Keratinocyte (primary cell): ENCODE results near the gene ATP8B1. TPM values are rescaled to one million over a fixed set of nuclear protein-coding genes. Genes with fewer than 3 reads are reported as not detected.

Experiments
- DNase-seq: peaks from one replicate; pipeline ENCODE4 v3.0.0-alpha.2; 2011; ENCODE audit warnings: low read depth, missing footprints, low spot score
- FAIRE-seq: peaks from 2 replicates; lab custom pipeline; 2011; peaks lifted over from hg19 to GRCh38; lab: Jason Lieb, UNC
- H2AFZ ChIP-seq: 2 replicates; pipeline ENCODE4 v1.6.0; 2012; ENCODE audit warnings: low read length, control low read depth, inconsistent platforms; ENCODE audit not compliant: control insufficient read depth
- H3K27ac ChIP-seq: 2 replicates; pipeline ENCODE4 v1.5.1; 2011; ENCODE audit warnings: low read length; ENCODE audit not compliant: control insufficient read depth, insufficient read depth
- H3K27me3 ChIP-seq: 3 replicates; pipeline ENCODE4 v1.6.0; 2011; ENCODE audit warnings: low read length; ENCODE audit not compliant: control insufficient read depth, insufficient read depth; ENCODE audit errors: extremely low read depth
- H3K36me3 ChIP-seq, 2 experiments: 2 replicates in 1 of 2; 3 replicates in 1 of 2; pipeline ENCODE4 v1.5.1; 2011; ENCODE audit warnings: low read length in 2 of 2, mild to moderate bottlenecking in 1 of 2; ENCODE audit not compliant: control insufficient read depth in 2 of 2, insufficient read depth in 2 of 2; ENCODE audit errors: extremely low read depth in 1 of 2
- H3K4me1 ChIP-seq: 3 replicates; pipeline ENCODE4 v1.5.1; 2011; ENCODE audit warnings: low read length; ENCODE audit not compliant: control insufficient read depth, insufficient read depth; ENCODE audit errors: extremely low read depth
- H3K4me2 ChIP-seq: 3 replicates; pipeline ENCODE4 v1.6.0; 2011; ENCODE audit warnings: low read depth, low read length; ENCODE audit not compliant: control insufficient read depth, insufficient read depth; ENCODE audit errors: extremely low read depth
- H3K4me3 ChIP-seq, 3 experiments: fragments of 200-600 bp in 1 of 3; sonication (generic) in 1 of 3; 2 replicates in 2 of 3; 3 replicates in 1 of 3; pipeline ENCODE4 v1.5.1; 2011 to 2016; ENCODE audit warnings: low read length in 3 of 3, mild to moderate bottlenecking in 3 of 3, control low read depth in 2 of 3, inconsistent platforms in 1 of 3, low read depth in 1 of 3, mixed read lengths in 1 of 3, mixed run types in 1 of 3, moderate library complexity in 1 of 3; ENCODE audit not compliant: control insufficient read depth in 2 of 3, insufficient read depth in 2 of 3; ENCODE audit errors: extremely low read depth in 1 of 3
- H3K79me2 ChIP-seq: 2 replicates; pipeline ENCODE4 v1.6.0; 2012; ENCODE audit warnings: low read length; ENCODE audit not compliant: control insufficient read depth, insufficient read depth
- H3K9ac ChIP-seq: 3 replicates; pipeline ENCODE4 v1.6.0; 2011; ENCODE audit warnings: low read length; ENCODE audit not compliant: control insufficient read depth, insufficient read depth; ENCODE audit errors: extremely low read depth
- H3K9me1 ChIP-seq: 3 replicates; pipeline ENCODE4 v1.6.0; 2011; ENCODE audit warnings: low read length; ENCODE audit not compliant: control insufficient read depth, insufficient read depth; ENCODE audit errors: extremely low read depth
- H3K9me3 ChIP-seq: 2 replicates; pipeline ENCODE4 v1.5.1; 2012; ENCODE audit warnings: low read depth, low read length; ENCODE audit not compliant: control insufficient read depth
- H4K20me1 ChIP-seq: 3 replicates; pipeline ENCODE4 v1.6.0; 2011; ENCODE audit warnings: low read length; ENCODE audit not compliant: control insufficient read depth, insufficient read depth; ENCODE audit errors: extremely low read depth
- CTCF ChIP-seq, 3 experiments: IDR thresholded peaks in 1 of 3; conservative IDR thresholded peaks in 1 of 3; optimal IDR thresholded peaks in 1 of 3; 2 replicates in 2 of 3; 3 replicates in 1 of 3; pipeline versions ENCODE3 to v1.5.1; 2011; ENCODE audit warnings: low read length in 3 of 3, mild to moderate bottlenecking in 3 of 3, moderate library complexity in 2 of 3, control low read depth in 1 of 3, inconsistent platforms in 1 of 3; ENCODE audit not compliant: insufficient read depth in 2 of 3; ENCODE audit errors: extremely low read depth in 1 of 3
- EZH2 ChIP-seq: IDR thresholded peaks from one replicate; pipeline ENCODE4 v1.6.1; 2012; ENCODE audit warnings: inconsistent platforms, mild to moderate bottlenecking, low read length, moderate library complexity
- dilution Hi-C: fragments of 300-500 bp; cut with MboI; formaldehyde crosslinking; loops from one replicate; pipeline ENCODE4 v1.7.0; 2020; ENCODE audit warnings: low sequenced_read_pairs; ENCODE audit not compliant: extremely low pct_ligation_motif_present
- polyA plus RNA-seq, 5 experiments: library from polyadenylated mRNA; depleted of rRNA in 3 of 5; stranded (reverse) in 3 of 5; stranded (forward) in 1 of 5; unstranded in 1 of 5; fragments of >200 nt; gene quantifications; 1 replicate in 1 of 5; 2 replicates in 3 of 5; 3 replicates in 1 of 5; pipeline versions ENCODE4 v1.2.1 to v1.2.3, GENCODE V29; 2011 to 2012; ENCODE audit warnings: missing spikeins in 2 of 5, low read depth in 1 of 5, low replicate concordance in 1 of 5

The ATP8B1 gene
- polyA plus RNA-seq, 1 donor (not counting 4 experiments of a cell fraction or from before 2014, with no cell fraction given): 20.4 TPM

- Histone ChIP-seq H3K4me3 (no peak overlapping the region), H3K27ac (no peak overlapping the region), H2AFZ (no peak overlapping the region), H3K4me2 (no peak overlapping the region), H3K36me3 (no peaks in the 10 kb centered on the region), H3K9me1 (no peaks in the 10 kb centered on the region), H3K4me1 (peaks cover 28% of the 10 kb centered on the region), H4K20me1 (no peaks in the 10 kb centered on the region), H3K79me2 (peaks cover 29% of the 10 kb centered on the region), H3K9ac (no peak overlapping the region), H3K9me3 (no peaks in the 10 kb centered on the region), H3K27me3 (no peaks in the 10 kb centered on the region)
- no peak for FAIRE-seq
- dilution Hi-C loops: no loop called here
- DNase-seq: no peak
- TF ChIP-seq CTCF (optimal IDR thresholded peaks at IDR 0.05 in 1 of 3, IDR thresholded peaks at IDR 0.05 in 1 of 3, conservative IDR thresholded peaks at IDR 0.05 in 1 of 3; ENCODE audit: extremely low read depth in 1 of 3, insufficient read depth in 2 of 3, low read length in 3 of 3) (no peak), EZH2 (no peak)
These were observed 15.9 kb downstream of the ATP8B1 start for GRCh38 chr18:57787068-57787685.

GRCh38 chr18:57785751-57786437 lies 17.2 kb downstream of the ATP8B1 start:
- H4K20me1 ChIP-seq: no peaks in the 10 kb centered on the region
- H3K4me1 ChIP-seq: peaks cover 29% of the 10 kb centered on the region
- no peak overlapping the region for H3K4me2 ChIP-seq
- no peak overlapping the region for H2AFZ ChIP-seq
- no peaks in the 10 kb centered on the region for H3K9me3 ChIP-seq
- FAIRE-seq (no peak), DNase-seq (no peak)
- H3K4me3 ChIP-seq: no peak overlapping the region
- no peak for TF ChIP-seq CTCF (optimal IDR thresholded peaks at IDR 0.05 in 1 of 3, IDR thresholded peaks at IDR 0.05 in 1 of 3, conservative IDR thresholded peaks at IDR 0.05 in 1 of 3; ENCODE audit: extremely low read depth in 1 of 3, insufficient read depth in 2 of 3, low read length in 3 of 3)
- no peak for TF ChIP-seq EZH2
- H3K36me3 ChIP-seq: no peaks in the 10 kb centered on the region
- no peak overlapping the region for H3K9ac ChIP-seq
- dilution Hi-C loops: no loop called here
- no peaks in the 10 kb centered on the region for H3K27me3 ChIP-seq
- H3K27ac ChIP-seq: no peak overlapping the region
- H3K79me2 ChIP-seq: peaks cover 33% of the 10 kb centered on the region
- no peaks in the 10 kb centered on the region for H3K9me1 ChIP-seq
